Type B pancreatic cell (in vitro differentiated cells): ENCODE results near the gene TMEM179B. TPM values are rescaled to one million over a fixed set of nuclear protein-coding genes. Genes with fewer than 3 reads are reported as not detected.

Source experiments
- DNase-seq: peaks from one replicate; pipeline ENCODE4 v3.0.0; 2021; ENCODE audit warnings: mixed read lengths; ENCODE audit not compliant: unreplicated experiment; ENCODE audit errors: extremely low spot score
- H3K27ac Mint-ChIP-seq: 2 replicates; pipeline ENCODE4 v1.8.0; 2021; ENCODE audit warnings: mild to moderate bottlenecking, mixed read lengths
- H3K27me3 Mint-ChIP-seq: 2 replicates; pipeline ENCODE4 v1.8.0; 2021; ENCODE audit warnings: mixed read lengths
- H3K36me3 Mint-ChIP-seq: 2 replicates; pipeline ENCODE4 v1.8.0; 2021; ENCODE audit warnings: mixed read lengths
- H3K4me1 Mint-ChIP-seq: one replicate; pipeline ENCODE4 v1.8.0; 2021; ENCODE audit warnings: mixed read lengths; ENCODE audit not compliant: unreplicated experiment
- H3K4me3 Mint-ChIP-seq: 2 replicates; pipeline ENCODE4 v1.8.0; 2021; ENCODE audit warnings: mild to moderate bottlenecking, mixed read lengths
- H3K9me3 Mint-ChIP-seq: 2 replicates; pipeline ENCODE4 v1.8.0; 2021; ENCODE audit warnings: mixed read lengths
- CTCF ChIP-seq: fragments of 200-600 bp; sonication (generic); conservative IDR thresholded peaks from 2 replicates; pipeline ENCODE4 v1.5.0; 2021; ENCODE audit warnings: antibody characterized with exemption, mild to moderate bottlenecking
- total RNA-seq: library from RNA; stranded (reverse); gene quantifications from 2 replicates; pipeline ENCODE4 v1.2.1, GENCODE V29; 2021; ENCODE audit warnings: low replicate concordance

The TMEM179B gene
- total RNA-seq, 1 donor from 2014 or later: 41.1 TPM

GRCh38 chr11:62804310-62805075 is 17.3 kb downstream of the TMEM179B start:
- H3K9me3 Mint-ChIP-seq: no peaks in the 10 kb centered on the region
- H3K4me3 Mint-ChIP-seq: peak overlapping the region; percentile 100
- H3K36me3 Mint-ChIP-seq: peaks cover 28% of the 10 kb centered on the region
- H3K27me3 Mint-ChIP-seq: no peaks in the 10 kb centered on the region
- H3K4me1 Mint-ChIP-seq: peaks cover 9% of the 10 kb centered on the region
- TF ChIP-seq CTCF: no peak
- no peak for DNase-seq
- peak overlapping the region; percentile 98 for H3K27ac Mint-ChIP-seq

- Mint-ChIP-seq H3K27ac (peak within 1 kb of the TSS; percentile 98), H3K4me1 (peaks cover 9% of the 10 kb centered on the region), H3K4me3 (peak within 1 kb of the TSS; percentile 100), H3K27me3 (no peaks in the 10 kb centered on the region), H3K9me3 (no peaks in the 10 kb centered on the region), H3K36me3 (peaks cover 23% of the 10 kb centered on the region)
- peak; percentile 66 for TF ChIP-seq CTCF
- peak; percentile 98 for DNase-seq
These were observed 18.1 kb downstream of the TMEM179B start, which contains the start of gene NXF1 for GRCh38 chr11:62805076-62805892. TSS of gene NXF1 (minus strand) at chr11:62805440. CDS start at chr11:62805356, 84 bp downstream.

GRCh38 chr11:62805961-62806441 is 18.8 kb downstream of the TMEM179B start:
- peak; percentile 9 for TF ChIP-seq CTCF
- peaks cover 20% of the 10 kb centered on the region for H3K36me3 Mint-ChIP-seq
- no peaks in the 10 kb centered on the region for H3K9me3 Mint-ChIP-seq
- H3K4me3 Mint-ChIP-seq: peak overlapping the region; percentile 100
- H3K27ac Mint-ChIP-seq: peak overlapping the region; percentile 98
- H3K4me1 Mint-ChIP-seq: peaks cover 10% of the 10 kb centered on the region
- H3K27me3 Mint-ChIP-seq: no peaks in the 10 kb centered on the region
- no peak for DNase-seq

GRCh38 chr11:62806611-62807121 is 19.5 kb downstream of the TMEM179B start:
- DNase-seq: no peak
- Mint-ChIP-seq H3K9me3 (no peaks in the 10 kb centered on the region), H3K27me3 (no peaks in the 10 kb centered on the region), H3K4me3 (peak overlapping the region; percentile 100), H3K4me1 (peaks cover 12% of the 10 kb centered on the region), H3K27ac (peak overlapping the region; percentile 98), H3K36me3 (peaks cover 13% of the 10 kb centered on the region)
- TF ChIP-seq CTCF: no peak

GRCh38 chr11:62810748-62811147 is 23.5 kb downstream of the TMEM179B start:
- DNase-seq: no peak
- Mint-ChIP-seq H3K27me3 (no peaks in the 10 kb centered on the region), H3K36me3 (peaks cover 9% of the 10 kb centered on the region), H3K9me3 (no peaks in the 10 kb centered on the region), H3K4me3 (no peak overlapping the region), H3K4me1 (peaks cover 3% of the 10 kb centered on the region), H3K27ac (no peak overlapping the region)
- no peak for TF ChIP-seq CTCF
